Breast epithelium (tissue), 4 donors: ENCODE results near the gene PADI4. TPM values are rescaled to one million over a fixed set of nuclear protein-coding genes. Genes with fewer than 3 reads are reported as not detected.

Experiments
- DNase-seq, 2 donors: peaks; one replicate each; pipeline ENCODE4 v3.0.0-alpha.2; 2019; ENCODE audit warnings: low spot score in 2 of 2
- H3K27ac ChIP-seq, 2 donors: fragments of 200-600 bp; sonication (generic) in 1 of 2; one replicate each; pipeline ENCODE4 v1.5.1; 2016 to 2019; ENCODE audit warnings: mild to moderate bottlenecking in 1 of 2
- H3K27me3 ChIP-seq, 2 donors: fragments of 200-600 bp; sonication (generic) in 1 of 2; one replicate each; pipeline versions ENCODE4 v1.5.1 to v1.6.0; 2017 to 2019; ENCODE audit warnings: control low read depth in 1 of 2, mild to moderate bottlenecking in 1 of 2
- H3K36me3 ChIP-seq: fragments of 200-600 bp; one replicate; pipeline ENCODE4 v1.5.1; 2019
- H3K4me1 ChIP-seq, 2 donors: fragments of 200-600 bp; sonication (generic); one replicate each; pipeline ENCODE4 v1.5.1; 2016 to 2019; ENCODE audit warnings: control low read depth in 1 of 2
- H3K4me3 ChIP-seq, 3 donors: fragments of 200-600 bp; sonication (generic); 1 replicate in 2 of 3; 2 replicates in 1 of 3; pipeline ENCODE4 v1.5.1; 2016 to 2019; ENCODE audit warnings: mild to moderate bottlenecking in 3 of 3, moderate library complexity in 2 of 3
- H3K9me3 ChIP-seq, 2 donors: fragments of 200-600 bp; sonication (generic) in 1 of 2; one replicate each; pipeline ENCODE4 v1.5.1; 2016 to 2019; ENCODE audit warnings: control low read depth in 1 of 2
- CTCF ChIP-seq, 3 donors: fragments of 450-650 bp; IDR thresholded peaks; one replicate each; pipeline ENCODE4 v1.5.1; 2016 to 2017; ENCODE audit warnings: antibody characterized with exemption in 3 of 3, mild to moderate bottlenecking in 3 of 3, moderate library complexity in 3 of 3
- POLR2A ChIP-seq: fragments of 450-650 bp; IDR thresholded peaks from one replicate; pipeline ENCODE4 v1.6.1; 2016; ENCODE audit warnings: antibody characterized with exemption, mild to moderate bottlenecking, moderate library complexity
- POLR2AphosphoS5 ChIP-seq, 3 donors: sonication (generic); formaldehyde crosslinking; IDR thresholded peaks; one replicate each; pipeline ENCODE4 v1.6.1; 2017; ENCODE audit warnings: antibody characterized with exemption in 3 of 3
- intact Hi-C: fragments of 100-400 bp; cut with DNase I; formaldehyde crosslinking; loops from one replicate; pipeline ENCODE4 v1.15.1; 2023; ENCODE audit warnings: low total_unique reads
- total RNA-seq, 3 donors: library from RNA; depleted of rRNA; stranded (reverse); fragments of >200 nt; gene quantifications; one replicate each; pipeline ENCODE4 v1.1.0, GENCODE V29; 2016

PADI4 gene
- total RNA-seq, 3 donors from 2014 or later: 1.3 TPM; not detected in 2

GRCh38 chr1:17358557-17358956, 50.6 kb downstream of the PADI4 start:
- no peak overlapping the region for H3K27ac ChIP-seq
- no peak overlapping the region for H3K4me3 ChIP-seq
- intact Hi-C loops: no loop called here
- H3K4me1 ChIP-seq: no peaks in the 10 kb centered on the region
- TF ChIP-seq POLR2AphosphoS5 (IDR thresholded peaks at IDR 0.05) (no peak), CTCF (IDR thresholded peaks at IDR 0.05) (no peak), POLR2A (no peak)
- DNase-seq: no peak
- no peaks in the 10 kb centered on the region for H3K36me3 ChIP-seq
- H3K9me3 ChIP-seq: no peaks in the 10 kb centered on the region
- H3K27me3 ChIP-seq: no peaks in the 10 kb centered on the region

- no peaks in the 10 kb centered on the region for H3K9me3 ChIP-seq
- no peaks in the 10 kb centered on the region for H3K36me3 ChIP-seq
- no peak overlapping the region for H3K27ac ChIP-seq
- DNase-seq: no peak
- no peak overlapping the region for H3K4me3 ChIP-seq
- intact Hi-C loops: no loop called here
- TF ChIP-seq POLR2AphosphoS5 (IDR thresholded peaks at IDR 0.05) (no peak), POLR2A (no peak), CTCF (IDR thresholded peaks at IDR 0.05) (no peak)
- H3K27me3 ChIP-seq: no peaks in the 10 kb centered on the region
- H3K4me1 ChIP-seq: no peaks in the 10 kb centered on the region
These were observed 51.0 kb downstream of the PADI4 start for GRCh38 chr1:17359031-17359430.

GRCh38 chr1:17359808-17360207, 51.8 kb downstream of the PADI4 start:
- Histone ChIP-seq H3K36me3 (no peaks in the 10 kb centered on the region), H3K27me3 (no peaks in the 10 kb centered on the region)

GRCh38 chr1:17360272-17360956, 52.4 kb downstream of the PADI4 start:
- H3K4me1 ChIP-seq: no peaks in the 10 kb centered on the region
- H3K36me3 ChIP-seq: no peaks in the 10 kb centered on the region
- DNase-seq: no peak
- intact Hi-C loops: no loop called here
- no peak overlapping the region for H3K27ac ChIP-seq
- no peak for TF ChIP-seq POLR2AphosphoS5 (IDR thresholded peaks at IDR 0.05)
- TF ChIP-seq POLR2A: no peak
- TF ChIP-seq CTCF (IDR thresholded peaks at IDR 0.05): no peak
- no peaks in the 10 kb centered on the region for H3K27me3 ChIP-seq
- H3K9me3 ChIP-seq: peaks cover 0 to 4% of the 10 kb centered on the region in 2 donors
- H3K4me3 ChIP-seq: no peak overlapping the region

More at GRCh38 chr1:17359808-17360207, 51.8 kb downstream of the PADI4 start:
- DNase-seq: no peak
- H3K4me3 ChIP-seq: no peak overlapping the region
- intact Hi-C loops: no loop called here
- TF ChIP-seq POLR2A (no peak), CTCF (IDR thresholded peaks at IDR 0.05) (no peak), POLR2AphosphoS5 (IDR thresholded peaks at IDR 0.05) (no peak)
- H3K9me3 ChIP-seq: peaks cover 0 to 4% of the 10 kb centered on the region in 2 donors
- H3K27ac ChIP-seq: no peak overlapping the region
- H3K4me1 ChIP-seq: no peaks in the 10 kb centered on the region

GRCh38 chr1:17361687-17362086, 53.7 kb downstream of the PADI4 start:
- H3K4me1 ChIP-seq: no peaks in the 10 kb centered on the region
- TF ChIP-seq POLR2AphosphoS5 (IDR thresholded peaks at IDR 0.05) (no peak), CTCF (IDR thresholded peaks at IDR 0.05) (no peak), POLR2A (no peak)
- DNase-seq: no peak
- peaks cover 0 to 3% of the 10 kb centered on the region in 2 donors for H3K27me3 ChIP-seq
- H3K36me3 ChIP-seq: no peaks in the 10 kb centered on the region
- H3K9me3 ChIP-seq: peaks cover 0 to 4% of the 10 kb centered on the region in 2 donors
- intact Hi-C loops: no loop called here
- H3K4me3 ChIP-seq: no peak overlapping the region
- H3K27ac ChIP-seq: no peak overlapping the region
